Rectal smooth muscle tissue (tissue), 1 donor: ENCODE measurements around the gene ALDH3B1.

Experiments used
- H3K27ac ChIP-seq: one replicate; pipeline ENCODE4 v1.7.0; 2013; ENCODE audit warnings: low read depth, low read length, inconsistent platforms
- H3K27me3 ChIP-seq: one replicate; pipeline ENCODE4 v1.7.0; 2013; ENCODE audit warnings: low read length; ENCODE audit not compliant: control insufficient read depth, insufficient read depth
- H3K36me3 ChIP-seq: one replicate; pipeline ENCODE4 v1.7.0; 2013; ENCODE audit warnings: low read length; ENCODE audit not compliant: control insufficient read depth, insufficient read depth
- H3K4me1 ChIP-seq: one replicate; pipeline ENCODE4 v1.7.0; 2013; ENCODE audit warnings: low read length; ENCODE audit not compliant: control insufficient read depth, insufficient read depth
- H3K4me3 ChIP-seq: one replicate; pipeline ENCODE4 v1.7.0; 2013; ENCODE audit warnings: low read length
- H3K9ac ChIP-seq: one replicate; pipeline ENCODE4 v1.7.0; 2013; ENCODE audit warnings: low read length

Gene ALDH3B1

DNA sequence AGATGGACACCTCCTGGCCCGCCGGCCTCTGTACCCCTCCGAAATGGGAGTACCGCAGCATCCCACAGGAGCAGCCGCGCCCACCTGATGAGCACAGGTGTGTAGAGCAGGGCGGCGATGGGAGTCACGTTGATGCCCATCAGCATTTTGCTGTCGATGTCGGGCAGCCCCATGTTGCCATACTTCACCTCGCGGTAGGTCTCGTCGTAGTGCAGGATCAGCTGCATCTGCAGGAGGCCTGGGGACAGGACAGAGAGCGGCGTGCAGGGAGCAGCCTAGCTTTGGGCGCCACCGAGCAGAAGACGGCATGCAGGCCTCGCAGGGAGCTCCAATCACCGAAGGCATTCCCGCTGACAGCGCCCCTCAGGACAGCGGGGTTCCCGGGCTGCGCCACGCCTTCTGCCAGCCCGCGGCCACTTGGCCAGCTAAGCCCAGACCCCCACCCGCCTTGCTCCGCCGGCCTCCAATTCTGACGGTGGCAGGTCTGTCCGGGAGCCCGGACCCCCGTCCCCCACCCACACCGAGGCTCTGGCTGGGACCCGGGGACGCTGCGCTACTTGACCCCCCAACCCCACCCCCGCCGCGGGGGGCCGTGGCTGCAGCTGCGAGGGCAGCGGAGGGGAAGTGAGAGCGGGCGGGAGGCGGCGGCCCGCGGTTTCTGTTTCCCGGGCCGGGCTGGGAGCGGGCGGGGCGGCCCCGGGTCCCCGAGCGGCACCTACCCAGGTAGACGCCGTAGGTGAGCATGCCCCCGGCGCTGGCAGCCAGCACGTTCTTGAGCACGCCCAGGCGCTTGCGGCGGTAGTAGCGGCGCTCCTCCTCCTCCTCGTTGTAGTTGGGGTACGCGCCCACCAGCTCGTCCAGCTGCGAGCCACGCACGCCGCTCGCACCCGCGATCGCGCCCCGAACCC, 6.9 kb upstream of the ALDH3B1 start:
- H3K27me3 ChIP-seq: no peaks in the 10 kb centered on the region
- no peak overlapping the region for H3K9ac ChIP-seq
- H3K36me3 ChIP-seq: no peaks in the 10 kb centered on the region
- H3K4me3 ChIP-seq: peak overlapping the region; percentile 66
- peak overlapping the region; percentile 38 for H3K27ac ChIP-seq
- no peaks in the 10 kb centered on the region for H3K4me1 ChIP-seq

- no peaks in the 10 kb centered on the region for H3K36me3 ChIP-seq
- H3K27ac ChIP-seq: peak within 1 kb of the TSS; percentile 38
- no peak within 1 kb of the TSS for H3K9ac ChIP-seq
- H3K27me3 ChIP-seq: no peaks in the 10 kb centered on the region
- H3K4me1 ChIP-seq: no peaks in the 10 kb centered on the region
- peak within 1 kb of the TSS; percentile 66 for H3K4me3 ChIP-seq
Observed at GRCh38 chr11:68003846-68004550, 6.1 kb upstream of the ALDH3B1 start, which contains the start of gene UNC93B1. Gene UNC93B1 (minus strand): TSS chr11:68004097. CDS start chr11:68004043, 54 bp downstream.

DNA sequence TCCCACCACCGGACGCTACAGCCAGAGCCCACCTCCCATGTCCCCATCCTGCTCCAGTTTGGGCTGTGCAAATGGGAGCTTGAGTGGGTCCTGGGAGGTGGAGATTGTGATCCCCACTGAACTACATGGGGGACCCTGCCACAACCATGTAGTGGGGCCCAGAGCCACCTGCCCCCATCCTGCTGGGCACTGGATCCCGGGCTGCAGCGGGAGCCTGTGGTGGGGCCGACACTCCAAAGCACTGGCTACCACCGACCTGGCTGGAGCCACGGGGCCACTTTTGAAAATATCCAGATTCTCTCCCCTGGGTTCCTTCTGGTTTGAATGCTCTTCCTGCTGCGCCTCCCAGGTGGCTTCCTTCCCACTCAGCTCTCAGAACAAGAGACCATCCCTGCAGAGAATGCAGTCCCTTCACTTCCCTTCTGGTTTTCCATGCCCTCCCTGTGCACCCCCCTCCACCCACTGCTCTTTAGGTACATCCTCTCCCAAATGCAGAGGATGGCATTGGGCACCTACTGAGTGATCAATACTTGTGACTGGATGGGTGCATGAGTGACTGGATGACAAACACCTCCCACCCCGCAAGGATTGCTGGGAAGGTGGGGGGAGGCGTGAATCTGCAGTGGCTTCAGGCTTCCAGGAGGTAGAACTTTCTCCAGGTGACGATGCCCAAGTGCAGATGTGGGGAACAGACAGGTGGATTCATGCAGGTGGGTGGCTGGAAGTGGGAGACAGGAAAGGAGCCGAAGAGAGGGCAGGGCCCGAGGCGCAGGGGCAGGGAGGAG, 5.4 kb upstream of the ALDH3B1 start:
- peak overlapping the region; percentile 66 for H3K4me3 ChIP-seq
- H3K9ac ChIP-seq: no peak overlapping the region
- no peaks in the 10 kb centered on the region for H3K36me3 ChIP-seq
- no peaks in the 10 kb centered on the region for H3K27me3 ChIP-seq
- no peak overlapping the region for H3K27ac ChIP-seq
- H3K4me1 ChIP-seq: peaks cover 1% of the 10 kb centered on the region

DNA sequence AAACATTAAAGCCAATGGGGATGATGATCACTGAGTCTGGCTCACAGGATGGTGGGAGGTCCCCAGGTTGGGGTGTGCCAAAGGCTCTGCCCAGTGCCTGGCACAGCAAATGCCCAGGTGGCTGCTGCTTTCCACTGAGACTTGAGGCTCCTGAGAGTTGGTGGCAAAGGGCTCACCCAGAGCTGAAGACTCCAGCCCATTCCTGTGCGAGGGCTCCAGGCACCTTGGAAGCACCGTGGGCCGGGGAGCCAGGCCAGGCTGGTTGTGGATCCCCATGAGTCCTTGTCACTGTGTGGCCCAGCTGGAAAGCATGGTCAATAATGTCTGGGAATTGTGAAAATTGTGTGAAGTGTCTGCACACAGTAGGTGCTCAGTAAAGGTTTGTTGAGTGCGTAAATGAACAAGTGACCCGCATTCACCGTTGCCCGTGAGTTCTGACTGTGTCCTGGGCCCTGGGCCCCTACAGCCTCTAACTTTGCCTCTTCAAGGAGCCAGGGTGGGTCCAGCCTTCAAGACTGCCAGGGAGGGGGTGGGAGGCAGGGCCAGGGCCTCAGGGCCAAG, 3.4 kb upstream of the ALDH3B1 start:
- H3K36me3 ChIP-seq: no peaks in the 10 kb centered on the region
- no peaks in the 10 kb centered on the region for H3K27me3 ChIP-seq
- no peak overlapping the region for H3K4me3 ChIP-seq
- peaks cover 12% of the 10 kb centered on the region for H3K4me1 ChIP-seq
- H3K27ac ChIP-seq: no peak overlapping the region
- H3K9ac ChIP-seq: no peak overlapping the region

DNA sequence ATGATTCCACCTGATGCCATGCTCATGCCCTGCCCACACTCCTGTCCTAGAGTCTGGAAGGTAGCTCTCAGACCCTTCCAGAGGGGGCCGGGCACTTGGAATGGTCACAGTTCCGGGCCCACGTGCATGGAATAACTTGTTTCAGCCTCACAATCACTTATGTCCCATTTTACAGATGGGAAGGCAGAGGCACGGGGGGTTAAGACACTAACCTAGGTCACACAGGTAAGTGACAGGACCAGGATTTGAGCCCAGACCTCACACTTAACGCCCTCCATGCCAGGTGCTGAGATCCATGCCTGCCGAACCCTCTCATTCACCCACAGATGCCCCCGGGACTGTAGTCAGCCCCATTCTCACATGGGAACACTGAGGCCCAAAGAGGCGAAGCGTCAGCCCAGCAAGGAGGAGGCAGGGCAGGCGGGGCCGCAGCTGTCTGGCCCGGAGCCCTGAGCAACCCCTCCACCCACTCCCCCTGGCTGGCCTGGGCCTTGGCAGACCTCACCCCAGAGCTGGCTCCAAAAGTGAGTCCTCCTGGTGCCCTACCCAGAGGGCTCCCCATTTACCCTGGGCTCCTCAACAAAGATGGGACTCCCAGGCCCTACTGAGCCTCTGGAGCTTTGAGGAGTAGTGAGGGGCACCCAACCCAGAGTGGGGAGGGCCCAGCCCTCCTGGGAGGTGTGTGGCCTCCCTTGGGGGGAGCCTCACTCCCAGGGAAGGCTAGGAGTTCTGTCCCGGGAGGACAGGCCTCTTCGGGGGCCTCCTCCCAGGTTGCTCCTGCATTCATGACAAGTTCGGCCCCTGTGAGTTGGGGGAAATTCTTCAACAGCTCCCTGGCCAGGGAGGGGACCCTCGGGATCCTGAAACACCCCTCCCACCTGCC, 2.4 kb upstream of the ALDH3B1 start:
- Histone ChIP-seq H3K36me3 (no peaks in the 10 kb centered on the region), H3K4me3 (no peak overlapping the region), H3K4me1 (peaks cover 12% of the 10 kb centered on the region), H3K27ac (no peak overlapping the region), H3K9ac (no peak overlapping the region), H3K27me3 (no peaks in the 10 kb centered on the region)

DNA sequence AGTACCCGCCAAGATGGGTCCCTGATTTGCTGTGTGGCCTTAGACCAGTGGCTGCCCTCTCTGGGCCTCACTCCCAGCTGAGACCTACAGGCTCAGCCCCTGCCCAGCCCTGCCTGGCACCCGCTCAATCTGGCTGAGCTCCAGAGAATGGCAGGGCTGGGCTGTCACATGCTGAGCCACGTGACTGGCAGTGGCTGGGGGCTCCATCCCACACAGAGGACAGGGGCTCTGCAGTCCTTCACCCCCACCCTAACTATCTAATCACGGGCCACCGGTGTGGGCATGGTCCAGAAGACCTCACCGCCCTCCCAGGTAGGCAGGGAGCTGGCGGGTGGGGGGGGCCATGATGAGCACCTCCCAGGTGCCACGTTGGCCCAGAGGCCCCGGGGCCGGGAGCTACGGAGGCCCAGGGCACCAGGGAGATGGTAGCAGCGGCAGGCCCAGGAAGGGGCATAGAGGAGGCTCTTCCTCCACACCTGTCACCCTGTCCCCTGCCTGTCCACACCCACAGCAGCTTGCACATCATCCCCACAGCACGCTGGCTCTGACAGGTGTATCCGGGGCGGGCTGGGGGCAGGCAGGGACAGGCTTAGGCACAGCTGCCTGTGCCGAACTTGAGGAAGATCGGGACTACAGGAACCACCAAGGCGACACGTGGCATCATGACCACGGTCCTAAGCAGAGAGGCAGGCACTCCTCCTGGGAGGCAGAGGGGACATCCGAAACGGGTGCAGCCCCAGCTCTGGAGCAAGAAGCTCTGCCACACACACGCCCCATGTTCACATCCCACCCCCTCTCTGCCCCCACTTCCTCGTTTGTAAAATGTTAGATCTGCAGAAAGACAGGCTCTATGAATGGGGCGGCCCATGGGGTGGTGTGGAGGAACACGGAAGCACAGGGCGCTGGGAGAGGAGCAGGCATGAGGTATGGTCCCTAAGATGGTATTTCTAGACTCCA, 1.5 kb upstream of the ALDH3B1 start:
- no peak overlapping the region for H3K4me3 ChIP-seq
- no peaks in the 10 kb centered on the region for H3K27me3 ChIP-seq
- H3K4me1 ChIP-seq: peaks cover 12% of the 10 kb centered on the region
- H3K27ac ChIP-seq: no peak overlapping the region
- H3K9ac ChIP-seq: no peak overlapping the region
- H3K36me3 ChIP-seq: no peaks in the 10 kb centered on the region

DNA sequence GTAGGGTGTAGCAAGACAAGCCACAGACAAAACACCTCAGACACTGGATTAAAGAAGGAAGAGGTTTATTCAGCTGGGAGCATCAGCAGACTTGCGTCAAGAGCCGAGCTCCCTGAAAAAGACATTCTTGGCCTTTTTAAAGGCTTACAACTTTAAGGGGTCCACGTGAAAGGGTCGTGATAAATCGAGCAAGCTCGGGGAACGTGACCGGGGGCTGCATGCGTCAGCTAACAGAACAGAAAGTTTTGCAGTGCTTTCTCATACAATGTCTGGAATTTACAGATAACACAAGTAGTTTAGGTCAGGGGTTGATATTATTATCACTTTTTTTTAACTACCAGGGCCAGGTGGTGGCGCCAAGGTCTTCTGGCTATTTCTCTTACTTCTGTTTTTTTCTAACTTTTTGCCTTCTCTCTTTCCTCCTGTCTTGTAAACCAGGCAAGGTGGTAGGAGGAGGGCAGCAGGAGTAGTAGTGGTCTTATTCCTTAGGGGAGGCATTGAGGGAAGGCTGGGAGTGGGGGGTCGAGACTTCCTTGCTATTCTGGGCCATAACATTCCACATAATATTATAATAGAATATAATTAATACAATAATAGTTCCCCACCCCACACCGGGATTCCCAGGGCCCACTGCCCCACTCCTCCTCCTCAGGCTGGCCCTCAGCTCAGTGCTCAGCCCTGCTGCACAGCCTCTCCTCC, 587 bp upstream of the ALDH3B1 start:
- H3K4me3 ChIP-seq: no peak overlapping the region
- no peaks in the 10 kb centered on the region for H3K36me3 ChIP-seq
- H3K27me3 ChIP-seq: no peaks in the 10 kb centered on the region
- peaks cover 12% of the 10 kb centered on the region for H3K4me1 ChIP-seq
- no peak overlapping the region for H3K9ac ChIP-seq
- peak overlapping the region; percentile 89 for H3K27ac ChIP-seq

- Histone ChIP-seq H3K9ac (no peak overlapping the region), H3K4me1 (peaks cover 12% of the 10 kb centered on the region), H3K27me3 (no peaks in the 10 kb centered on the region), H3K36me3 (no peaks in the 10 kb centered on the region), H3K4me3 (peak overlapping the region; percentile 22), H3K27ac (peak overlapping the region; percentile 89)
Observed at GRCh38 chr11:68011051-68011943, 1.2 kb downstream of the ALDH3B1 start.

DNA sequence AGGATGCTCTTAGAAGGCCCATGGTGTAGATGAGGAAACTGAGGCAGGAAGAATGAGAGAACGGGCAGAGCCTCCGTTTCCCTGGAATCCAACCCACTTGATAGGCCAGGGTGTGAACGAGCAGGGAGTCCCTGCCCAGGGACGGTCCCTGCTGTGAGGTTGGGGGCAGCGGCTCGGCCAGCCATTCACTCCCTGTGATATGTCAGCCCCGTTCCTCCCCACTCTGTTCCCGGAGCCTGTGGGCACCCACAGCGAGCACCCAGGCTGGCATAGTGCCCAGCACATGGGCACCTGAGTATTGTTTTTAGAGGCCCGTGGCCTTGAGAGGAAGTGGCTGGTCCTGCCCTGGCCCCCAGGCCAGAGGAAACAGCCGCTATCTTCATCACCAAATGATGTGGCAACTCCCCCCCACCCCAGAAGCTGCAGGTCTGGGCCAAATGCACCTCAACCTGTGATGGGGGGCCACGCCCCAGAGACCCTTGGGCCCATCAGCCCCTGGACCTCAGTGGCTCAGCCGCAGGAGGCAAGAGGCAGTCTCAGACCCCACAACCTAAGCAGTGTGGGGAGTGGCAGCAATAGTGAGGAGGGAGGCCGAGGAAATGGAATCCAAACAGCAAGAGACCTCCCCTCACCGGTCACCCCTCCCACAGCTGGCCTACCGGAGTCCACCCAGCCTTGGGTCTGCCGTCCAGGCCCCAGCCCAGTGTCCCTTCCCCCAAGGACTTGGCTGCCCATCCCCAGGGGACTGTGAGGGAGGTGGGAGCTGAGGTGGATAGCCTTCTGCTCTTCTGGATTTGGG, 2.1 kb downstream of the ALDH3B1 start:
- Histone ChIP-seq H3K4me3 (no peak overlapping the region), H3K27ac (no peak overlapping the region), H3K4me1 (peaks cover 12% of the 10 kb centered on the region), H3K36me3 (no peaks in the 10 kb centered on the region), H3K9ac (no peak overlapping the region), H3K27me3 (no peaks in the 10 kb centered on the region)
